Lower lobe of right lung (tissue), 2 donors: ENCODE results near the gene IQCF6. TPM values are rescaled to one million over a fixed set of nuclear protein-coding genes. Genes with fewer than 3 reads are reported as not detected.
A peak's percentile ranks its signal among the peaks of the same experiment; 100 is the strongest.
"Not testable (repeated sequence)": the region's sequence is repeated elsewhere in the genome, so short reads cannot be mapped to it uniquely, and the experiment has no call there.

Source experiments
- ATAC-seq, 2 donors: fragments of 200-7000 bp; cut with Tn5 transposase; one replicate each; pipeline ENCODE4 v1.9.1; 2020 to 2022; ENCODE audit warnings: mild to moderate bottlenecking in 2 of 2, moderate library complexity in 2 of 2
- DNase-seq: peaks from one replicate; pipeline ENCODE4 v3.0.0-alpha.2; 2020
- H3K27ac ChIP-seq: fragments of 200-600 bp; one replicate; pipeline ENCODE4 v1.8.0; 2022
- H3K27me3 ChIP-seq: fragments of 200-600 bp; one replicate; pipeline ENCODE4 v1.8.0; 2022; ENCODE audit warnings: low read depth
- H3K36me3 ChIP-seq: fragments of 200-600 bp; one replicate; pipeline ENCODE4 v1.8.0; 2022; ENCODE audit warnings: mild to moderate bottlenecking
- H3K4me1 ChIP-seq: fragments of 200-600 bp; one replicate; pipeline ENCODE4 v1.8.0; 2022
- H3K4me3 ChIP-seq: fragments of 200-600 bp; one replicate; pipeline ENCODE4 v1.8.0; 2022; ENCODE audit warnings: mild to moderate bottlenecking
- H3K9me3 ChIP-seq: fragments of 200-600 bp; one replicate; pipeline ENCODE4 v1.8.0; 2022
- CTCF ChIP-seq: fragments of 200-600 bp; IDR thresholded peaks from one replicate; pipeline ENCODE4 v1.8.0; 2022; ENCODE audit warnings: antibody characterized with exemption, mild to moderate bottlenecking
- intact Hi-C: fragments of 100-400 bp; cut with DNase I; formaldehyde crosslinking; loops from one replicate; pipeline ENCODE4 v1.11.0; 2022
- total RNA-seq: library from RNA; stranded (reverse); fragmentation: NEBNext Ultra II Directional; extraction: Animal tissue kit (Norgen Biotek cat#: 25700); gene quantifications from one replicate; pipeline ENCODE4 v1.2.1, GENCODE V29; 2021
- donor health status: DM: no; HTN: yes; CAD: no; lungs with severe emphysema.

IQCF6 gene
- total RNA-seq, 1 donor from 2014 or later = not detected

GRCh38 chr3:51777985-51778384, 1.1 kb downstream of the IQCF6 start:
- H3K27me3 ChIP-seq = peaks cover 4% of the 10 kb centered on the region
- no peaks in the 10 kb centered on the region for H3K36me3 ChIP-seq
- no peaks in the 10 kb centered on the region for H3K9me3 ChIP-seq
- no peak overlapping the region for H3K27ac ChIP-seq
- peak; percentile 67 for DNase-seq
- H3K4me1 ChIP-seq = no peaks in the 10 kb centered on the region
- intact Hi-C loops = no loop called here
- ATAC-seq = peak; percentile 48 to 53
- TF ChIP-seq CTCF = no peak
- H3K4me3 ChIP-seq = no peak overlapping the region

GRCh38 chr3:51773529-51774056, 5.4 kb downstream of the IQCF6 start:
- no peak for ATAC-seq
- Histone ChIP-seq H3K4me3 (no peak overlapping the region), H3K9me3 (no peaks in the 10 kb centered on the region), H3K36me3 (no peaks in the 10 kb centered on the region), H3K4me1 (no peaks in the 10 kb centered on the region), H3K27me3 (peaks cover 4% of the 10 kb centered on the region), H3K27ac (no peak overlapping the region)
- intact Hi-C loops = no loop called here
- DNase-seq = no peak
- no peak for TF ChIP-seq CTCF

GRCh38 chr3:51759203-51759602, 19.8 kb downstream of the IQCF6 start:
- no peaks in the 10 kb centered on the region for H3K4me1 ChIP-seq
- no peak overlapping the region for H3K4me3 ChIP-seq
- H3K27ac ChIP-seq = no peak overlapping the region
- DNase-seq (no peak), ATAC-seq (no peak)
- no peaks in the 10 kb centered on the region for H3K27me3 ChIP-seq
- H3K9me3 ChIP-seq = peaks cover 18% of the 10 kb centered on the region
- TF ChIP-seq CTCF = no peak
- no peaks in the 10 kb centered on the region for H3K36me3 ChIP-seq
- intact Hi-C loops = no loop called here

- not testable (repeated sequence) for H3K27me3 ChIP-seq, DNase-seq
Measured at GRCh38 chr3:51753763-51754750, 25.0 kb downstream of the IQCF6 start.

GRCh38 chr3:51751287-51751686, 27.8 kb downstream of the IQCF6 start:
- H3K9me3 ChIP-seq = no peaks in the 10 kb centered on the region
- no peaks in the 10 kb centered on the region for H3K36me3 ChIP-seq
- H3K4me1 ChIP-seq = no peaks in the 10 kb centered on the region
- no peaks in the 10 kb centered on the region for H3K27me3 ChIP-seq
- intact Hi-C loops = no loop called here
- ATAC-seq (no peak), DNase-seq (no peak)
- no peak for TF ChIP-seq CTCF
- H3K4me3 ChIP-seq = no peak overlapping the region
- no peak overlapping the region for H3K27ac ChIP-seq

More at GRCh38 chr3:51753763-51754750, 25.0 kb downstream of the IQCF6 start:
- H3K4me1 ChIP-seq, H3K36me3 ChIP-seq, ATAC-seq, H3K4me3 ChIP-seq, intact Hi-C loops, H3K9me3 ChIP-seq, H3K27ac ChIP-seq: not testable (repeated sequence)

GRCh38 chr3:51750878-51751277, 28.2 kb downstream of the IQCF6 start:
- TF ChIP-seq CTCF = no peak

More at GRCh38 chr3:51750878-51751277, 28.2 kb downstream of the IQCF6 start:
- intact Hi-C loops = no loop called here
- Histone ChIP-seq H3K9me3 (no peaks in the 10 kb centered on the region), H3K27me3 (no peaks in the 10 kb centered on the region), H3K4me1 (no peaks in the 10 kb centered on the region), H3K27ac (no peak overlapping the region), H3K36me3 (no peaks in the 10 kb centered on the region), H3K4me3 (no peak overlapping the region)
- DNase-seq (no peak), ATAC-seq (no peak)
